HepG2 (cell line): Measurements from ENCODE around the gene PKIG. TPM values are rescaled to one million over a fixed set of nuclear protein-coding genes. Genes with fewer than 3 reads are reported as not detected.

ENCODE experiments used
- CCDC6 ChIP-seq: sonication (generic); formaldehyde crosslinking; IDR thresholded peaks from 2 replicates; pipeline ENCODE4 v1.8.1; 2022; ENCODE audit warnings: mild to moderate bottlenecking, missing genetic modification reagents, moderate library complexity
- FOXK1 ChIP-seq: sonication (generic); formaldehyde crosslinking; IDR thresholded peaks from 2 replicates; pipeline ENCODE4 v1.4.0; 2020; ENCODE audit warnings: low read depth, missing genetic modification reagents, borderline replicate concordance
- HNRNPLL ChIP-seq: fragments of 200-400 bp; formaldehyde crosslinking; IDR thresholded peaks from 2 replicates; pipeline ENCODE4 v1.6.1; 2017; ENCODE audit warnings: mild to moderate bottlenecking, low read depth, low read length; ENCODE audit not compliant: poor library complexity, severe bottlenecking
- IRX3 ChIP-seq: sonication (generic); formaldehyde crosslinking; IDR thresholded peaks from 2 replicates; pipeline ENCODE4 v1.8.1; 2023; ENCODE audit warnings: mild to moderate bottlenecking, low read depth, missing genetic modification reagents, borderline replicate concordance
- JDP2 ChIP-seq: sonication (generic); formaldehyde crosslinking; IDR thresholded peaks from 2 replicates; pipeline ENCODE4 v1.8.1; 2022; ENCODE audit warnings: missing genetic modification reagents, borderline replicate concordance
- MBNL3 ChIP-seq: fragments of 250-450 bp; sonication (Bioruptor Pico); conservative IDR thresholded peaks from 2 replicates; pipeline ENCODE4 v1.8.0; 2022; ENCODE audit warnings: mild to moderate bottlenecking, inconsistent platforms
- MLLT10 ChIP-seq: sonication (generic); formaldehyde crosslinking; IDR thresholded peaks from 2 replicates; pipeline ENCODE4 v1.4.0; 2020; ENCODE audit warnings: missing genetic modification reagents
- PRMT3 ChIP-seq: sonication (generic); formaldehyde crosslinking; IDR thresholded peaks from 2 replicates; pipeline ENCODE4 v1.8.1; 2022; ENCODE audit warnings: low read depth, mild to moderate bottlenecking, moderate library complexity, missing genetic modification reagents, borderline replicate concordance
- ZFP36L1 ChIP-seq: sonication (generic); formaldehyde crosslinking; IDR thresholded peaks from 2 replicates; pipeline ENCODE4 v1.8.0; 2022; ENCODE audit warnings: mild to moderate bottlenecking, missing genetic modification reagents, moderate library complexity
- ZFP62 ChIP-seq: sonication (generic); formaldehyde crosslinking; IDR thresholded peaks from 2 replicates; pipeline ENCODE4 v1.4.0; 2020; ENCODE audit warnings: missing genetic modification reagents
- ZNF350 ChIP-seq: sonication (generic); formaldehyde crosslinking; IDR thresholded peaks from 2 replicates; pipeline ENCODE4 v1.4.0; 2020; ENCODE audit warnings: mild to moderate bottlenecking, low read depth, missing genetic modification reagents, borderline replicate concordance
- ZNF879 ChIP-seq: sonication (generic); formaldehyde crosslinking; IDR thresholded peaks from 2 replicates; pipeline ENCODE4 v1.8.1; 2023; ENCODE audit warnings: missing genetic modification reagents
- polyA plus RNA-seq, 8 experiments: library from polyadenylated mRNA; depleted of rRNA in 3 of 8; stranded (reverse) in 7 of 8; unstranded in 1 of 8; fragments of >200 nt; fragmentation: Illumina TruSeq in 4 of 8; extraction: Trizol in 4 of 8; gene quantifications; 2 replicates each; pipeline versions ENCODE4 v1.2.1 to v1.2.3, GENCODE V29; 2011 to 2016; ENCODE audit warnings: low read depth in 4 of 8, missing spikeins in 1 of 8, mixed read lengths in 1 of 8; ENCODE audit not compliant: insufficient read depth in 1 of 8
- total RNA-seq, 5 experiments: library from RNA; depleted of rRNA; stranded (reverse); fragments of >200 nt; fragmentation: Illumina TruSeq; extraction: Trizol; gene quantifications; 2 replicates each; pipeline ENCODE4 v1.2.3, GENCODE V29; 2016; ENCODE audit warnings: low read depth in 1 of 5
- TF ChIP-seq, protein P1 (sequence below): IDR thresholded peaks from 2 replicates; pipeline ENCODE4 v1.6.1; 2018; ENCODE audit warnings: missing genetic modification reagents, mild to moderate bottlenecking, missing compliant biosample characterization
- TF ChIP-seq, protein P2 (sequence below): sonication (generic); formaldehyde crosslinking; IDR thresholded peaks from 2 replicates; pipeline ENCODE4 v1.4.0; 2020; ENCODE audit warnings: mild to moderate bottlenecking, missing genetic modification reagents
- TF ChIP-seq, protein P3 (sequence below): sonication (generic); formaldehyde crosslinking; IDR thresholded peaks from 2 replicates; pipeline ENCODE4 v1.5.1; 2020; ENCODE audit warnings: missing genetic modification reagents, mild to moderate bottlenecking, borderline replicate concordance
- TF ChIP-seq, protein P4 (sequence below): sonication (generic); formaldehyde crosslinking; IDR thresholded peaks from 2 replicates; pipeline ENCODE4 v1.4.0; 2020; ENCODE audit warnings: missing genetic modification reagents
- TF ChIP-seq, protein P5 (sequence below): sonication (generic); formaldehyde crosslinking; IDR thresholded peaks from 2 replicates; pipeline ENCODE4 v1.4.0; 2020; ENCODE audit warnings: missing genetic modification reagents, borderline replicate concordance

PKIG gene
- total and polyA plus RNA-seq, 2 of the 13 experiments (the other 11 are each of a cell fraction or from before 2014, with no cell fraction given) = 30.8 to 44.5 TPM

DNA sequence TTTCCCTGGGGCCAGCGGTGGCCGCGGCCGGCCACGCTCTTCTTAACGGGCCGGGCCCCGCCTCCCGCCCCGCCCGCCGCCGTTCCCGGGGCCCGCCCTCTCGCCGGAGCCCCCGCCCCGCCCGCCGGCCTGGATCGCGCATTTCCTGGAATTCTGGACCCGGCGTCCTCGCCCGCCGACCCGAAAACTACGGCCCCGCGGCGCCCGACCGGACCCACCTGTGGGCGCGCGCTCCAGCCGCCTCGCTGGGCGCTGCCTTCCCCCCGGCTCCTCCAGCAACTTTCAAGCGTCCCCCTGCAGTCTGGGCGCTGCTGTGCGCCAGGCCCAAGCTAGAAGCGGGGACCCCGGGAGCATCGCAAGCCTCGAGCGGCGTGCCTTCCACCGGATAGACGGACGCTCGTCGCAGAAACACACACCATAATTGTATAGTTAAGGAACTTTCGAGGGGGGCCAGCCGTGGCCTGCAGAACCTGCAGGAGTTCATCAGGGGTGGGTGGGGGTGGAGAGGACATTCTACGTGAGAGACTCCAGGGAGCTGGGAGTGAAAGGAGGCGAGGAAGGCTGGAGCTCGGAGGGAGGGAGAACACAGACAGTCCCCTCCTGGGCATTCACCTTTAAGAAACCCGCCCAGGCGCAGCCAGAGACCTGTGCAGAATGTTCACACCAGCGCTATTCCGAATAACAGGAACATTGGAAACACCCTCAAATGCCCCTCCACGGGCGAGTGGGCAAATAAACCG, 69.5 kb downstream of the PKIG start, which contains the start of gene ADA (continued):
- TF ChIP-seq, protein P1, sequence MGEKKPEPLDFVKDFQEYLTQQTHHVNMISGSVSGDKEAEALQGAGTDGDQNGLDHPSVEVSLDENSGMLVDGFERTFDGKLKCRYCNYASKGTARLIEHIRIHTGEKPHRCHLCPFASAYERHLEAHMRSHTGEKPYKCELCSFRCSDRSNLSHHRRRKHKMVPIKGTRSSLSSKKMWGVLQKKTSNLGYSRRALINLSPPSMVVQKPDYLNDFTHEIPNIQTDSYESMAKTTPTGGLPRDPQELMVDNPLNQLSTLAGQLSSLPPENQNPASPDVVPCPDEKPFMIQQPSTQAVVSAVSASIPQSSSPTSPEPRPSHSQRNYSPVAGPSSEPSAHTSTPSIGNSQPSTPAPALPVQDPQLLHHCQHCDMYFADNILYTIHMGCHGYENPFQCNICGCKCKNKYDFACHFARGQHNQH (CRISPR knock-in tag) = no peak
- TF ChIP-seq MLLT10 (CRISPR knock-in tag) = no peak
- peak; percentile 71 for TF ChIP-seq HNRNPLL
- no peak for TF ChIP-seq FOXK1 (CRISPR knock-in tag)
- TF ChIP-seq ZFP36L1 (CRISPR knock-in tag) = no peak
- TF ChIP-seq, protein P2, sequence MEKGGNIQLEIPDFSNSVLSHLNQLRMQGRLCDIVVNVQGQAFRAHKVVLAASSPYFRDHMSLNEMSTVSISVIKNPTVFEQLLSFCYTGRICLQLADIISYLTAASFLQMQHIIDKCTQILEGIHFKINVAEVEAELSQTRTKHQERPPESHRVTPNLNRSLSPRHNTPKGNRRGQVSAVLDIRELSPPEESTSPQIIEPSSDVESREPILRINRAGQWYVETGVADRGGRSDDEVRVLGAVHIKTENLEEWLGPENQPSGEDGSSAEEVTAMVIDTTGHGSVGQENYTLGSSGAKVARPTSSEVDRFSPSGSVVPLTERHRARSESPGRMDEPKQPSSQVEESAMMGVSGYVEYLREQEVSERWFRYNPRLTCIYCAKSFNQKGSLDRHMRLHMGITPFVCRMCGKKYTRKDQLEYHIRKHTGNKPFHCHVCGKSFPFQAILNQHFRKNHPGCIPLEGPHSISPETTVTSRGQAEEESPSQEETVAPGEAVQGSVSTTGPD (CRISPR knock-in tag) = 0 out of 2 replicates have a peak, but pooled peaks have one; percentile 23
- TF ChIP-seq ZFP62 = no peak
- peak; percentile 45; the same call in 1 of the 2 replicates for TF ChIP-seq ZNF350 (CRISPR knock-in tag)
- TF ChIP-seq, protein P3, sequence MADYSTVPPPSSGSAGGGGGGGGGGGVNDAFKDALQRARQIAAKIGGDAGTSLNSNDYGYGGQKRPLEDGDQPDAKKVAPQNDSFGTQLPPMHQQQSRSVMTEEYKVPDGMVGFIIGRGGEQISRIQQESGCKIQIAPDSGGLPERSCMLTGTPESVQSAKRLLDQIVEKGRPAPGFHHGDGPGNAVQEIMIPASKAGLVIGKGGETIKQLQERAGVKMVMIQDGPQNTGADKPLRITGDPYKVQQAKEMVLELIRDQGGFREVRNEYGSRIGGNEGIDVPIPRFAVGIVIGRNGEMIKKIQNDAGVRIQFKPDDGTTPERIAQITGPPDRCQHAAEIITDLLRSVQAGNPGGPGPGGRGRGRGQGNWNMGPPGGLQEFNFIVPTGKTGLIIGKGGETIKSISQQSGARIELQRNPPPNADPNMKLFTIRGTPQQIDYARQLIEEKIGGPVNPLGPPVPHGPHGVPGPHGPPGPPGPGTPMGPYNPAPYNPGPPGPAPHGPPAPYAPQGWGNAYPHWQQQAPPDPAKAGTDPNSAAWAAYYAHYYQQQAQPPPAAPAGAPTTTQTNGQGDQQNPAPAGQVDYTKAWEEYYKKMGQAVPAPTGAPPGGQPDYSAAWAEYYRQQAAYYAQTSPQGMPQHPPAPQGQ (CRISPR knock-in tag) = 0 out of 2 replicates have a peak, but pooled peaks have one; percentile 4
- TF ChIP-seq ZNF879 (CRISPR knock-in tag) = 0 out of 2 replicates have a peak, but pooled peaks have one; percentile 33
- TF ChIP-seq, protein P4, sequence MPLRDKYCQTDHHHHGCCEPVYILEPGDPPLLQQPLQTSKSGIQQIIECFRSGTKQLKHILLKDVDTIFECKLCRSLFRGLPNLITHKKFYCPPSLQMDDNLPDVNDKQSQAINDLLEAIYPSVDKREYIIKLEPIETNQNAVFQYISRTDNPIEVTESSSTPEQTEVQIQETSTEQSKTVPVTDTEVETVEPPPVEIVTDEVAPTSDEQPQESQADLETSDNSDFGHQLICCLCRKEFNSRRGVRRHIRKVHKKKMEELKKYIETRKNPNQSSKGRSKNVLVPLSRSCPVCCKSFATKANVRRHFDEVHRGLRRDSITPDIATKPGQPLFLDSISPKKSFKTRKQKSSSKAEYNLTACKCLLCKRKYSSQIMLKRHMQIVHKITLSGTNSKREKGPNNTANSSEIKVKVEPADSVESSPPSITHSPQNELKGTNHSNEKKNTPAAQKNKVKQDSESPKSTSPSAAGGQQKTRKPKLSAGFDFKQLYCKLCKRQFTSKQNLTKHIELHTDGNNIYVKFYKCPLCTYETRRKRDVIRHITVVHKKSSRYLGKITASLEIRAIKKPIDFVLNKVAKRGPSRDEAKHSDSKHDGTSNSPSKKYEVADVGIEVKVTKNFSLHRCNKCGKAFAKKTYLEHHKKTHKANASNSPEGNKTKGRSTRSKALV (CRISPR knock-in tag) = peak; percentile 8; the same call in 1 of the 2 replicates
- TF ChIP-seq JDP2 (CRISPR knock-in tag) = no peak
- no peak for TF ChIP-seq MBNL3 (CRISPR knock-in tag)
- TF ChIP-seq, protein P5, sequence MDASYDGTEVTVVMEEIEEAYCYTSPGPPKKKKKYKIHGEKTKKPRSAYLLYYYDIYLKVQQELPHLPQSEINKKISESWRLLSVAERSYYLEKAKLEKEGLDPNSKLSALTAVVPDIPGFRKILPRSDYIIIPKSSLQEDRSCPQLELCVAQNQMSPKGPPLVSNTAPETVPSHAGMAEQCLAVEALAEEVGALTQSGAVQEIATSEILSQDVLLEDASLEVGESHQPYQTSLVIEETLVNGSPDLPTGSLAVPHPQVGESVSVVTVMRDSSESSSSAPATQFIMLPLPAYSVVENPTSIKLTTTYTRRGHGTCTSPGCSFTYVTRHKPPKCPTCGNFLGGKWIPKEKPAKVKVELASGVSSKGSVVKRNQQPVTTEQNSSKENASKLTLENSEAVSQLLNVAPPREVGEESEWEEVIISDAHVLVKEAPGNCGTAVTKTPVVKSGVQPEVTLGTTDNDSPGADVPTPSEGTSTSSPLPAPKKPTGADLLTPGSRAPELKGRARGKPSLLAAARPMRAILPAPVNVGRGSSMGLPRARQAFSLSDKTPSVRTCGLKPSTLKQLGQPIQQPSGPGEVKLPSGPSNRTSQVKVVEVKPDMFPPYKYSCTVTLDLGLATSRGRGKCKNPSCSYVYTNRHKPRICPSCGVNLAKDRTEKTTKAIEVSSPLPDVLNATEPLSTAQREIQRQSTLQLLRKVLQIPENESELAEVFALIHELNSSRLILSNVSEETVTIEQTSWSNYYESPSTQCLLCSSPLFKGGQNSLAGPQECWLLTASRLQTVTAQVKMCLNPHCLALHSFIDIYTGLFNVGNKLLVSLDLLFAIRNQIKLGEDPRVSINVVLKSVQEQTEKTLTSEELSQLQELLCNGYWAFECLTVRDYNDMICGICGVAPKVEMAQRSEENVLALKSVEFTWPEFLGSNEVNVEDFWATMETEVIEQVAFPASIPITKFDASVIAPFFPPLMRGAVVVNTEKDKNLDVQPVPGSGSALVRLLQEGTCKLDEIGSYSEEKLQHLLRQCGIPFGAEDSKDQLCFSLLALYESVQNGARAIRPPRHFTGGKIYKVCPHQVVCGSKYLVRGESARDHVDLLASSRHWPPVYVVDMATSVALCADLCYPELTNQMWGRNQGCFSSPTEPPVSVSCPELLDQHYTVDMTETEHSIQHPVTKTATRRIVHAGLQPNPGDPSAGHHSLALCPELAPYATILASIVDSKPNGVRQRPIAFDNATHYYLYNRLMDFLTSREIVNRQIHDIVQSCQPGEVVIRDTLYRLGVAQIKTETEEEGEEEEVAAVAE (CRISPR knock-in tag) = no peak
- peak; percentile 74; the same call in 1 of the 2 replicates for TF ChIP-seq CCDC6 (CRISPR knock-in tag)
- TF ChIP-seq IRX3 (CRISPR knock-in tag) = no peak
- TF ChIP-seq PRMT3 (CRISPR knock-in tag) = no peak; the same call in 1 of the 2 replicates
